T-cell (primary cell): Measurements from ENCODE around the gene SNX27. TPM values are rescaled to one million over a fixed set of nuclear protein-coding genes. Genes with fewer than 3 reads are reported as not detected.

ENCODE experiments used
- ATAC-seq, 4 experiments: fragments of 200-7000 bp in 3 of 4; fragments of 150-1000 bp in 1 of 4; cut with Tn5 transposase; replicated peaks in 1 of 4; 1 replicate in 3 of 4; 2 replicates in 1 of 4; pipeline ENCODE4 v1.10.0; 2021; ENCODE audit warnings: moderate library complexity in 3 of 4, mild to moderate bottlenecking in 2 of 4, moderate number of reproducible peaks in 1 of 4
- CTCF ChIA-PET, 2 donors: fragments of 300-600 bp; sonication (Branson Sonifier 250); formaldehyde crosslinking; loops; one replicate each; lab custom pipeline; 2022; ENCODE audit warnings: antibody characterized with exemption in 2 of 2; lab: Charles Lee
- POLR2A ChIA-PET, 2 donors: fragments of 300-600 bp; sonication (Branson Sonifier 250); formaldehyde crosslinking; loops; one replicate each; lab custom pipeline; 2022; ENCODE audit warnings: antibody characterized with exemption in 2 of 2; lab: Charles Lee
- DNase-seq, 35 experiments: peaks; one replicate each; pipeline versions ENCODE4 v3.0.0 to v3.0.0-alpha.2; 2013 to 2023
- H3K27ac ChIP-seq: one replicate; pipeline ENCODE4 v1.5.1; 2013; ENCODE audit warnings: low read length
- H3K27me3 ChIP-seq, 2 experiments: replicated peaks in 1 of 2; 1 replicate in 1 of 2; 2 replicates in 1 of 2; pipeline versions ENCODE4 v1.6.1 to v1.7.0; 2013; ENCODE audit warnings: low read length in 1 of 2, mixed read lengths in 1 of 2; ENCODE audit not compliant: control insufficient read depth in 2 of 2, insufficient read depth in 2 of 2; ENCODE audit errors: extremely low read depth in 1 of 2
- H3K36me3 ChIP-seq, 2 donors: 1 replicate in 1 of 2; 2 replicates in 1 of 2; pipeline versions ENCODE4 v1.6.1 to v1.7.0; 2013; ENCODE audit warnings: low read length in 1 of 2; ENCODE audit not compliant: control insufficient read depth in 2 of 2, insufficient read depth in 1 of 2; ENCODE audit errors: extremely low read depth in 1 of 2
- H3K4me1 ChIP-seq, 2 experiments: 1 replicate in 1 of 2; 2 replicates in 1 of 2; pipeline versions ENCODE4 v1.6.1 to v1.7.0; 2013; ENCODE audit warnings: low read length in 2 of 2, mixed read lengths in 1 of 2; ENCODE audit not compliant: insufficient read depth in 2 of 2, control insufficient read depth in 1 of 2; ENCODE audit errors: extremely low read depth in 1 of 2
- H3K4me3 ChIP-seq, 2 donors: 1 replicate in 1 of 2; 2 replicates in 1 of 2; pipeline versions ENCODE4 v1.5.1 to v1.7.0; 2013; ENCODE audit warnings: mild to moderate bottlenecking in 2 of 2, low read length in 1 of 2, moderate library complexity in 1 of 2; ENCODE audit not compliant: control insufficient read depth in 1 of 2; ENCODE audit errors: extremely low read depth in 1 of 2
- H3K9me3 ChIP-seq: 2 replicates; pipeline ENCODE4 v1.7.0; 2013
- H3K27ac Mint-ChIP-seq, 2 donors: one replicate each; pipeline ENCODE4 v1.8.0; 2020 to 2021; ENCODE audit warnings: mild to moderate bottlenecking in 2 of 2, mixed read lengths in 2 of 2
- H3K27me3 Mint-ChIP-seq, 2 donors: one replicate each; pipeline ENCODE4 v1.8.0; 2021 to 2022; ENCODE audit warnings: mixed read lengths in 2 of 2
- H3K36me3 Mint-ChIP-seq: one replicate; pipeline ENCODE4 v1.8.0; 2021; ENCODE audit warnings: mixed read lengths
- H3K4me1 Mint-ChIP-seq, 3 donors: one replicate each; pipeline ENCODE4 v1.8.0; 2020 to 2022; ENCODE audit warnings: mixed read lengths in 3 of 3, mild to moderate bottlenecking in 1 of 3
- H3K4me3 Mint-ChIP-seq, 3 donors: one replicate each; pipeline ENCODE4 v1.8.0; 2020 to 2022; ENCODE audit warnings: mild to moderate bottlenecking in 3 of 3, mixed read lengths in 3 of 3, moderate library complexity in 3 of 3
- H3K9me3 Mint-ChIP-seq, 3 donors: one replicate each; pipeline ENCODE4 v1.8.0; 2020 to 2022; ENCODE audit warnings: mixed read lengths in 3 of 3
- WGBS: methylation state at CpG from one replicate; pipeline ENCODE4 v1.1.5; 2013; ENCODE audit warnings: missing lambda C conversion rate; ENCODE audit not compliant: insufficient coverage; 5-methylcytosine and 5-hydroxymethylcytosine counted together
- total RNA-seq, 35 experiments: library from RNA in 6 of 35; stranded (reverse) in 6 of 35; fragments of 120-200 nt in 1 of 35; gene quantifications; one replicate each; pipeline versions ENCODE4 v1.2.1 to v1.2.4 and lab custom pipeline; 2013 to 2026

The SNX27 gene
- total RNA-seq, 5 donors from 2014 or later (not counting 1 experiment from before 2014, with no cell fraction given) = 24.2 to 33.6 (median 31.6) TPM

- Histone ChIP-seq H3K4me3 (no peak overlapping the region), H3K27ac (no peak overlapping the region), H3K27me3 (no peaks in the 10 kb centered on the region), H3K36me3 (no peaks in the 10 kb centered on the region), H3K4me1 (no peaks in the 10 kb centered on the region), H3K9me3 (no peaks in the 10 kb centered on the region)
- no peaks in the 10 kb centered on the region for H3K27me3 Mint-ChIP-seq
- ATAC-seq (no peak), DNase-seq (no peak)
- H3K4me1 Mint-ChIP-seq = no peaks in the 10 kb centered on the region
- no peaks in the 10 kb centered on the region for H3K9me3 Mint-ChIP-seq
- H3K36me3 Mint-ChIP-seq = no peaks in the 10 kb centered on the region
- POLR2A ChIA-PET = no interaction called here
- no peak overlapping the region for H3K4me3 Mint-ChIP-seq
- no peak overlapping the region for H3K27ac Mint-ChIP-seq
- CTCF ChIA-PET = no interaction called here
- WGBS = 87% methylated on average over 2 of the region's 2 CpGs
These were observed 28.1 kb upstream of the SNX27 start for GRCh38 chr1:151583796-151584195.

GRCh38 chr1:151584278-151584677 lies 27.6 kb upstream of the SNX27 start:
- H3K4me1 Mint-ChIP-seq = no peaks in the 10 kb centered on the region
- no peak for ATAC-seq
- H3K27me3 Mint-ChIP-seq = peaks cover 0 to 1% of the 10 kb centered on the region in 2 donors
- H3K4me1 ChIP-seq = no peaks in the 10 kb centered on the region
- POLR2A ChIA-PET = no interaction called here
- WGBS = 81% methylated on average over 5 of the region's 6 CpGs
- no peaks in the 10 kb centered on the region for H3K9me3 ChIP-seq
- no peak for DNase-seq
- no peak overlapping the region for H3K4me3 ChIP-seq
- CTCF ChIA-PET = no interaction called here
- no peak overlapping the region for H3K4me3 Mint-ChIP-seq
- no peak overlapping the region for H3K27ac ChIP-seq
- H3K36me3 Mint-ChIP-seq = no peaks in the 10 kb centered on the region
- H3K36me3 ChIP-seq = no peaks in the 10 kb centered on the region
- H3K9me3 Mint-ChIP-seq = no peaks in the 10 kb centered on the region
- no peak overlapping the region for H3K27ac Mint-ChIP-seq
- H3K27me3 ChIP-seq = no peaks in the 10 kb centered on the region

- H3K4me3 Mint-ChIP-seq = no peak overlapping the region
- WGBS = 98% methylated on average over 7 of the region's 7 CpGs
- peaks cover 1 to 2% of the 10 kb centered on the region in 2 donors for H3K27me3 Mint-ChIP-seq
- ATAC-seq = no peak
- Histone ChIP-seq H3K4me3 (no peak overlapping the region), H3K4me1 (no peaks in the 10 kb centered on the region), H3K27ac (no peak overlapping the region), H3K36me3 (no peaks in the 10 kb centered on the region), H3K27me3 (no peaks in the 10 kb centered on the region), H3K9me3 (no peaks in the 10 kb centered on the region)
- H3K27ac Mint-ChIP-seq = no peak overlapping the region
- POLR2A ChIA-PET = no interaction called here
- no peaks in the 10 kb centered on the region for H3K9me3 Mint-ChIP-seq
- H3K4me1 Mint-ChIP-seq = no peaks in the 10 kb centered on the region
- no peak for DNase-seq
- CTCF ChIA-PET = no interaction called here
- no peaks in the 10 kb centered on the region for H3K36me3 Mint-ChIP-seq
These were observed 27.1 kb upstream of the SNX27 start for GRCh38 chr1:151584780-151585179.

GRCh38 chr1:151585622-151586021 lies 26.2 kb upstream of the SNX27 start:
- Mint-ChIP-seq H3K4me3 (no peak overlapping the region), H3K27ac (no peak overlapping the region), H3K36me3 (no peaks in the 10 kb centered on the region), H3K9me3 (peaks cover under 1 to 1% (median under 1%) of the 10 kb centered on the region in 3 donors), H3K4me1 (no peaks in the 10 kb centered on the region), H3K27me3 (peaks cover 1 to 6% of the 10 kb centered on the region in 2 donors)
- Histone ChIP-seq H3K9me3 (no peaks in the 10 kb centered on the region), H3K27ac (no peak overlapping the region), H3K27me3 (no peaks in the 10 kb centered on the region), H3K36me3 (no peaks in the 10 kb centered on the region), H3K4me3 (no peak overlapping the region), H3K4me1 (no peaks in the 10 kb centered on the region)
- POLR2A ChIA-PET = no interaction called here
- no peak for ATAC-seq
- WGBS = 67% methylated on average over 1 of the region's 1 CpG
- no peak for DNase-seq
- CTCF ChIA-PET = no interaction called here

GRCh38 chr1:151590961-151591360 lies 20.9 kb upstream of the SNX27 start:
- H3K4me1 ChIP-seq = peaks cover 0 to 6% of the 10 kb centered on the region in 2 experiments
- peaks cover 4 to 6% of the 10 kb centered on the region in 2 donors for H3K27me3 Mint-ChIP-seq
- 82% methylated on average over 2 of the region's 3 CpGs for WGBS
- H3K27me3 ChIP-seq = no peaks in the 10 kb centered on the region
- H3K9me3 Mint-ChIP-seq = peaks cover 3 to 11% (median 5%) of the 10 kb centered on the region in 3 donors
- H3K4me3 ChIP-seq = no peak overlapping the region
- no peaks in the 10 kb centered on the region for H3K9me3 ChIP-seq
- no peak overlapping the region for H3K27ac Mint-ChIP-seq
- no peaks in the 10 kb centered on the region for H3K36me3 Mint-ChIP-seq
- ChIA-PET CTCF (interaction anchor here in 1 of 2 donors (1.0 kb wide), 1 partner anchor 246 kb away, joined by 3 read pairs; no protein-coding TSS in a partner anchor), POLR2A (no interaction called here)
- no peak overlapping the region for H3K4me3 Mint-ChIP-seq
- no peak for DNase-seq
- no peak overlapping the region for H3K27ac ChIP-seq
- H3K4me1 Mint-ChIP-seq = peaks cover 8 to 12% (median 9%) of the 10 kb centered on the region in 3 donors
- H3K36me3 ChIP-seq = no peaks in the 10 kb centered on the region
- ATAC-seq = no peak

- Histone ChIP-seq H3K27ac (no peak overlapping the region), H3K36me3 (no peaks in the 10 kb centered on the region), H3K4me3 (peak overlapping the region in 1 of 2 donors; percentile 19), H3K9me3 (no peaks in the 10 kb centered on the region), H3K27me3 (no peaks in the 10 kb centered on the region), H3K4me1 (peaks cover 0 to 6% of the 10 kb centered on the region in 2 experiments)
- Mint-ChIP-seq H3K9me3 (peaks cover 3 to 11% (median 5%) of the 10 kb centered on the region in 3 donors), H3K4me1 (peaks cover 8 to 12% (median 9%) of the 10 kb centered on the region in 3 donors), H3K27me3 (peaks cover 5 to 6% of the 10 kb centered on the region in 2 donors), H3K27ac (peak overlapping the region; percentile 53 to 75), H3K36me3 (no peaks in the 10 kb centered on the region), H3K4me3 (peak overlapping the region; percentile 48 to 60 (median 53))
- POLR2A ChIA-PET = interaction anchor here in 1 of 2 donors (0.6 to 1.0 kb wide), 2 partner anchors 15 to 135 kb away, joined by 3 to 6 read pairs; no protein-coding TSS in a partner anchor
- CTCF ChIA-PET = interaction anchor here (0.6 to 1.5 kb wide), 15 partner anchors 17 to 408 kb away, joined by 3 to 7 read pairs (median 4); no protein-coding TSS in a partner anchor
- peak; percentile 40 to 67 (median 51) for ATAC-seq
- DNase-seq = peak in 1 of 35 experiments; percentile 9
- 22% methylated on average over 6 of the region's 9 CpGs for WGBS
These were observed 18.1 kb upstream of the SNX27 start for GRCh38 chr1:151593730-151594129.
